Neural progenitor cell (in vitro differentiated cells): ENCODE results near the gene APOL5. TPM values are rescaled to one million over a fixed set of nuclear protein-coding genes. Genes with fewer than 3 reads are reported as not detected.

Experiments
- DNase-seq: peaks from one replicate; pipeline ENCODE4 v3.0.0-alpha.2; 2016; ENCODE audit warnings: low spot score
- H2AFZ ChIP-seq: fragments of 200-600 bp; sonication (generic); replicated peaks from 2 replicates; pipeline ENCODE4 v1.6.1; 2016; ENCODE audit warnings: antibody characterized with exemption
- H3F3A ChIP-seq: fragments of 200-600 bp; sonication (generic); 2 replicates; pipeline ENCODE4 v1.6.1; 2016; ENCODE audit warnings: antibody characterized with exemption, low read depth
- H3K27ac ChIP-seq: fragments of 200-600 bp; sonication (generic); 2 replicates; pipeline ENCODE4 v1.5.1; 2016; ENCODE audit warnings: mild to moderate bottlenecking
- H3K27me3 ChIP-seq: fragments of 200-600 bp; sonication (generic); 2 replicates; pipeline ENCODE4 v1.6.1; 2016; ENCODE audit warnings: mild to moderate bottlenecking, moderate library complexity
- H3K36me3 ChIP-seq: fragments of 200-600 bp; sonication (generic); 2 replicates; pipeline ENCODE4 v1.5.1; 2016
- H3K4me1 ChIP-seq: fragments of 200-600 bp; sonication (generic); 2 replicates; pipeline ENCODE4 v1.6.1; 2016; ENCODE audit warnings: mixed run types
- H3K4me2 ChIP-seq: fragments of 200-600 bp; sonication (generic); 2 replicates; pipeline ENCODE4 v1.6.1; 2016
- H3K4me3 ChIP-seq: fragments of 200-600 bp; sonication (generic); 2 replicates; pipeline ENCODE4 v1.5.1; 2016
- H3K79me2 ChIP-seq: fragments of 200-600 bp; sonication (generic); 2 replicates; pipeline ENCODE4 v1.6.1; 2016; ENCODE audit warnings: low read depth
- H3K9ac ChIP-seq: fragments of 200-600 bp; sonication (generic); 2 replicates; pipeline ENCODE4 v1.6.1; 2016
- H3K9me3 ChIP-seq: fragments of 200-600 bp; sonication (generic); 2 replicates; pipeline ENCODE4 v1.5.1; 2016; ENCODE audit warnings: low read depth
- H4K20me1 ChIP-seq: fragments of 200-600 bp; sonication (generic); 2 replicates; pipeline ENCODE4 v1.6.1; 2016; ENCODE audit warnings: low read depth
- H3K27ac Mint-ChIP-seq: 3 replicates; pipeline ENCODE4 v1.8.0; 2021; ENCODE audit warnings: mixed read lengths
- H3K27me3 Mint-ChIP-seq: 2 replicates; pipeline ENCODE4 v1.8.0; 2022; ENCODE audit warnings: low read depth, mild to moderate bottlenecking, inconsistent platforms, moderate library complexity, mixed read lengths; ENCODE audit not compliant: insufficient read depth
- H3K36me3 Mint-ChIP-seq: 3 replicates; pipeline ENCODE4 v1.8.0; 2021; ENCODE audit warnings: mixed read lengths
- H3K4me1 Mint-ChIP-seq: 3 replicates; pipeline ENCODE4 v1.8.0; 2021; ENCODE audit warnings: mixed read lengths
- H3K4me3 Mint-ChIP-seq: 3 replicates; pipeline ENCODE4 v1.8.0; 2021; ENCODE audit warnings: mild to moderate bottlenecking, moderate library complexity, mixed read lengths
- H3K9me3 Mint-ChIP-seq: 3 replicates; pipeline ENCODE4 v1.8.0; 2020; ENCODE audit warnings: mixed read lengths
- CTCF ChIP-seq: fragments of 200-600 bp; sonication (generic); IDR thresholded peaks from 2 replicates; pipeline ENCODE4 v1.5.1; 2017; ENCODE audit warnings: antibody characterized with exemption, mild to moderate bottlenecking
- EZH2 ChIP-seq: fragments of 200-600 bp; sonication (generic); IDR thresholded peaks from 2 replicates; pipeline ENCODE4 v1.6.1; 2017; ENCODE audit warnings: antibody characterized with exemption, mild to moderate bottlenecking, moderate library complexity
- EZH2phosphoT487 ChIP-seq: fragments of 200-600 bp; sonication (generic); IDR thresholded peaks from 2 replicates; pipeline ENCODE4 v1.6.1; 2017; ENCODE audit warnings: antibody characterized with exemption
- total RNA-seq: library from RNA; depleted of rRNA; stranded (reverse); fragments of >200 nt; gene quantifications from 2 replicates; pipeline ENCODE4 v1.2.3, GENCODE V29; 2015; ENCODE audit warnings: low replicate concordance

APOL5 gene
- total RNA-seq, 1 donor from 2014 or later = not detected

GRCh38 chr22:35686298-35686697 lies 31.4 kb upstream of the APOL5 start:
- Histone ChIP-seq H3K79me2 (no peaks in the 10 kb centered on the region), H3K9ac (no peak overlapping the region), H2AFZ (no peak overlapping the region), H3K4me3 (no peak overlapping the region), H3K27me3 (no peaks in the 10 kb centered on the region), H3K9me3 (no peaks in the 10 kb centered on the region), H3K4me1 (no peaks in the 10 kb centered on the region), H3K4me2 (no peak overlapping the region), H3K27ac (no peak overlapping the region), H3F3A (no peaks in the 10 kb centered on the region), H3K36me3 (no peaks in the 10 kb centered on the region), H4K20me1 (no peaks in the 10 kb centered on the region)
- no peaks in the 10 kb centered on the region for H3K4me1 Mint-ChIP-seq
- TF ChIP-seq CTCF = no peak
- TF ChIP-seq EZH2phosphoT487 = no peak
- no peak for TF ChIP-seq EZH2
- H3K9me3 Mint-ChIP-seq = no peaks in the 10 kb centered on the region
- no peak overlapping the region for H3K4me3 Mint-ChIP-seq
- no peak for DNase-seq
- no peak overlapping the region for H3K27ac Mint-ChIP-seq
- H3K27me3 Mint-ChIP-seq = peaks cover 2% of the 10 kb centered on the region
- no peaks in the 10 kb centered on the region for H3K36me3 Mint-ChIP-seq

- Histone ChIP-seq H3K4me3 (no peak overlapping the region), H4K20me1 (no peaks in the 10 kb centered on the region), H3K79me2 (no peaks in the 10 kb centered on the region), H3K27ac (no peak overlapping the region), H3F3A (no peaks in the 10 kb centered on the region), H3K4me1 (no peaks in the 10 kb centered on the region), H2AFZ (no peak overlapping the region), H3K4me2 (no peak overlapping the region), H3K9ac (no peak overlapping the region), H3K9me3 (no peaks in the 10 kb centered on the region), H3K27me3 (peaks cover under 1% of the 10 kb centered on the region), H3K36me3 (no peaks in the 10 kb centered on the region)
- Mint-ChIP-seq H3K4me3 (no peak overlapping the region), H3K4me1 (no peaks in the 10 kb centered on the region), H3K27ac (no peak overlapping the region), H3K9me3 (no peaks in the 10 kb centered on the region), H3K27me3 (peaks cover 5% of the 10 kb centered on the region), H3K36me3 (no peaks in the 10 kb centered on the region)
- no peak for TF ChIP-seq CTCF
- TF ChIP-seq EZH2 = no peak
- TF ChIP-seq EZH2phosphoT487 = no peak
- no peak for DNase-seq
Measured at GRCh38 chr22:35687461-35687860, 30.2 kb upstream of the APOL5 start.

GRCh38 chr22:35688913-35689675 lies 28.6 kb upstream of the APOL5 start:
- no peak overlapping the region for H3K4me3 Mint-ChIP-seq
- H3K9me3 Mint-ChIP-seq = no peaks in the 10 kb centered on the region
- H3K4me2 ChIP-seq = no peak overlapping the region
- H2AFZ ChIP-seq = no peak overlapping the region
- H3K4me3 ChIP-seq = no peak overlapping the region
- peaks cover 5% of the 10 kb centered on the region for H3K27me3 Mint-ChIP-seq
- no peaks in the 10 kb centered on the region for H3K4me1 ChIP-seq
- no peak overlapping the region for H3K27ac Mint-ChIP-seq
- no peak for TF ChIP-seq CTCF
- TF ChIP-seq EZH2 = no peak
- no peak for TF ChIP-seq EZH2phosphoT487
- no peaks in the 10 kb centered on the region for H3K36me3 ChIP-seq
- H3K4me1 Mint-ChIP-seq = no peaks in the 10 kb centered on the region
- no peaks in the 10 kb centered on the region for H3F3A ChIP-seq
- H3K27ac ChIP-seq = no peak overlapping the region
- H3K79me2 ChIP-seq = no peaks in the 10 kb centered on the region
- no peaks in the 10 kb centered on the region for H3K36me3 Mint-ChIP-seq
- no peak overlapping the region for H3K9ac ChIP-seq
- H3K27me3 ChIP-seq = peaks cover 14% of the 10 kb centered on the region
- H3K9me3 ChIP-seq = no peaks in the 10 kb centered on the region
- no peak for DNase-seq
- no peaks in the 10 kb centered on the region for H4K20me1 ChIP-seq
